Thyroid gland (tissue), 4 donors: ENCODE data around the gene ADNP. TPM values are rescaled to one million over a fixed set of nuclear protein-coding genes. Genes with fewer than 3 reads are reported as not detected.
"Not testable (repeated sequence)": the region's sequence is repeated elsewhere in the genome, so short reads cannot be mapped to it uniquely, and the experiment has no call there.

Experiments
- DNase-seq, 2 donors: peaks; one replicate each; pipeline ENCODE4 v3.0.0-alpha.2; 2019
- H3K27ac ChIP-seq, 3 donors: fragments of 200-600 bp; sonication (generic); 1 replicate in 2 of 3; 2 replicates in 1 of 3; pipeline ENCODE4 v1.5.1; 2016 to 2019; ENCODE audit warnings: mild to moderate bottlenecking in 1 of 3, moderate library complexity in 1 of 3
- H3K27me3 ChIP-seq: fragments of 200-600 bp; sonication (generic); one replicate; pipeline ENCODE4 v1.5.1; 2019
- H3K36me3 ChIP-seq, 2 donors: fragments of 200-600 bp; sonication (generic); one replicate each; pipeline ENCODE4 v1.5.1; 2016 to 2019
- H3K4me1 ChIP-seq, 2 donors: fragments of 200-600 bp; sonication (generic); one replicate each; pipeline ENCODE4 v1.5.1; 2017 to 2019
- H3K4me3 ChIP-seq, 3 donors: fragments of 200-600 bp; sonication (generic); replicated peaks in 1 of 3; 1 replicate in 2 of 3; 2 replicates in 1 of 3; pipeline ENCODE4 v1.5.1; 2016; ENCODE audit warnings: mild to moderate bottlenecking in 1 of 3
- H3K9me3 ChIP-seq: fragments of 200-600 bp; sonication (generic); one replicate; pipeline ENCODE4 v1.5.1; 2017
- POLR2A ChIP-seq, 2 donors: fragments of 450-650 bp; IDR thresholded peaks; one replicate each; pipeline ENCODE4 v1.6.1; 2017; ENCODE audit warnings: antibody characterized with exemption in 2 of 2, mild to moderate bottlenecking in 2 of 2, moderate library complexity in 1 of 2
- WGBS, 2 donors: methylation state at CpG; one replicate each; pipeline ENCODE4 v1.1.5; 2017; 5-methylcytosine and 5-hydroxymethylcytosine counted together
- intact Hi-C: fragments of 100-400 bp; cut with DNase I; formaldehyde crosslinking; loops from one replicate; pipeline ENCODE4 v1.15.1; 2023
- total RNA-seq, 4 donors: library from RNA; depleted of rRNA; stranded (reverse); fragments of >200 nt; gene quantifications; one replicate each; pipeline ENCODE4 v1.2.3, GENCODE V29; 2016
- TF ChIP-seq, protein P1 (sequence below), 6 experiments: fragments of 200-600 bp in 3 of 6; fragments of 450-650 bp in 3 of 6; sonication (generic) in 3 of 6; IDR thresholded peaks; one replicate each; pipeline ENCODE4 v1.5.1; 2016 to 2019; ENCODE audit warnings: antibody characterized with exemption in 6 of 6, mild to moderate bottlenecking in 2 of 6, inconsistent platforms in 1 of 6, moderate library complexity in 1 of 6

Gene ADNP
- 10 to 100 TPM; 55.5 to 68.9 (median 63.5) TPM for total RNA-seq

DNA sequence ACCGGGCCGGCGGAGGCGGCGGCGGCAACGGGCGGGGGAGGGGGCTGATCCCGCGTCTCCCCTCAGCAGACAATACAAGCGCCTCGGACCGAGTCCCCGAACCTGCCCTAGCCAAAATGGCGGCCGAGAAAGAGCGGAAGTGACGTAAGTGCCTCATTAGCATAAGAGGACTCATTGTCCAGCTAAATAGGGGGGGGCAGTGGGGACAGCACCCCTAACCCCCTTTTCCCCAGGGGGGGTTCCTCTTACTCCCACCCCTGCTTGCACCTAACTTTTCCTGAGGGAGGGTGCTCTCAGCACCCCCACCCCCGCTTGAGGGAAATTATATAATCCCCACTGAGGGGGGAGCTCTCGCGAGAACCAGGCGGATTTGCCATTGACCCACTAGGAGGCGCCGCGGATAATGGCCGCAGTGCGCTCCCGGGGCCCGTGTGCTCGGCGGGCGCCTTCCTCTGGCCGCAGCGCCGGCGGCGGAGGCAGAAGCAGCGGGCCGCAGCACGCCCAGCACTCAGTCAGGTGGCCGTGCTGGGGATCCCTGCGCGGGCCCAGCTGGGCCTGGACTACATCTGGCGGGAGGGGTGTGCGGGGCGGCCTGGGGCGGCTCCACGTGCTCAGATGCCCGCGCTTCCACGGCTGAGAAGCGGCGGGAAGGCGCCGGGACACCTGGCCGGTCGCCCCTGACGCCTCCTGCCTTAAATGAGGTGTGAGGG, at the start of gene ADNP:
TSS of gene ADNP (minus strand) at position 132 of the 710 bp plus-strand sequence. CDS start 27,441 bp downstream, outside the sequence.
- H3K4me3 ChIP-seq, result peak within 1 kb of the TSS in 2 of 3 donors; percentile 84 to 85
- intact Hi-C loops, result loop anchor here (2.0 kb wide), 1 partner anchor 27 kb away; the partner anchor contains the start of genes DPM1 and MOCS3
- TF ChIP-seq, protein P1, sequence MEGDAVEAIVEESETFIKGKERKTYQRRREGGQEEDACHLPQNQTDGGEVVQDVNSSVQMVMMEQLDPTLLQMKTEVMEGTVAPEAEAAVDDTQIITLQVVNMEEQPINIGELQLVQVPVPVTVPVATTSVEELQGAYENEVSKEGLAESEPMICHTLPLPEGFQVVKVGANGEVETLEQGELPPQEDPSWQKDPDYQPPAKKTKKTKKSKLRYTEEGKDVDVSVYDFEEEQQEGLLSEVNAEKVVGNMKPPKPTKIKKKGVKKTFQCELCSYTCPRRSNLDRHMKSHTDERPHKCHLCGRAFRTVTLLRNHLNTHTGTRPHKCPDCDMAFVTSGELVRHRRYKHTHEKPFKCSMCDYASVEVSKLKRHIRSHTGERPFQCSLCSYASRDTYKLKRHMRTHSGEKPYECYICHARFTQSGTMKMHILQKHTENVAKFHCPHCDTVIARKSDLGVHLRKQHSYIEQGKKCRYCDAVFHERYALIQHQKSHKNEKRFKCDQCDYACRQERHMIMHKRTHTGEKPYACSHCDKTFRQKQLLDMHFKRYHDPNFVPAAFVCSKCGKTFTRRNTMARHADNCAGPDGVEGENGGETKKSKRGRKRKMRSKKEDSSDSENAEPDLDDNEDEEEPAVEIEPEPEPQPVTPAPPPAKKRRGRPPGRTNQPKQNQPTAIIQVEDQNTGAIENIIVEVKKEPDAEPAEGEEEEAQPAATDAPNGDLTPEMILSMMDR (IDR thresholded peaks at IDR 0.05), result peak; percentile 35 to 77 (median 62)
- peak in 1 of 2 donors; percentile 84 for TF ChIP-seq POLR2A (IDR thresholded peaks at IDR 0.05)
- no peaks in the 10 kb centered on the region for H3K9me3 ChIP-seq
- H3K4me1 ChIP-seq, result peaks cover 20% of the 10 kb centered on the region in 2 donors
- H3K27me3 ChIP-seq, result no peaks in the 10 kb centered on the region
- H3K27ac ChIP-seq, result peak within 1 kb of the TSS; percentile 97 to 99 (median 97)
- 0 to 9% methylated on average over 9 to 21 of the region's 58 CpGs for WGBS, 2 donors
- H3K36me3 ChIP-seq, result peaks cover 7 to 14% of the 10 kb centered on the region in 2 donors
- DNase-seq, result peak; percentile 90 to 91

GRCh38 chr20:50980071-50980681, 48.9 kb upstream of the ADNP start:
- H3K27ac ChIP-seq, result no peak overlapping the region
- intact Hi-C loops, result no loop called here
- no peaks in the 10 kb centered on the region for H3K4me1 ChIP-seq
- TF ChIP-seq POLR2A (IDR thresholded peaks at IDR 0.05), result no peak
- TF ChIP-seq, protein P1 (IDR thresholded peaks at IDR 0.05), result no peak
- H3K9me3 ChIP-seq, result no peaks in the 10 kb centered on the region
- no peak for DNase-seq
- H3K4me3 ChIP-seq, result no peak overlapping the region
- no peaks in the 10 kb centered on the region for H3K36me3 ChIP-seq
- 59 to 79% methylated on average over 8 of the region's 8 CpGs for WGBS, 2 donors
- H3K27me3 ChIP-seq, result no peaks in the 10 kb centered on the region

DNA sequence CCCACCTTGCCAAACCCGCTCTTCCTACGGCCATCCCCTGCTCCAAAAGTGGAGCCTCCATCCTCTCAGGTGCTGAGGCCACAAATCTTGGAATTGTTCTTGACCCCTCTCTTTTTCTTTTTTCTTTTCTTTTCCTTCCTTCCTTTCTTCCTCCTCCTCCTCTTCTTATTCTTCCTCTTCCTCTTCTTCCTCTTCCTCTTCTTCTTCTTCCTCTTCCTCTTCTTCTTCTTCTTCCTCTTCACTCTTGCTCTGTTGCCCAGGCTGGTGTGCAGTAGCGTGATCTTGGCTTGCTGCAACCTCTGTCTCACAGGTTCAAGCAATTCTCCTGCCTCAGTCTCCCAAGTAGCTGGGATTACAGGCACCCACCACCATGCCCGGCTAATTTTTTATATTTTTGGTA, 47.3 kb upstream of the ADNP start:
- H3K36me3 ChIP-seq, H3K27me3 ChIP-seq, DNase-seq, H3K4me1 ChIP-seq, H3K9me3 ChIP-seq, H3K4me3 ChIP-seq, intact Hi-C loops, H3K27ac ChIP-seq: not testable (repeated sequence)
- WGBS, 2 donors, result 88 to 91% methylated on average over 4 of the region's 4 CpGs

GRCh38 chr20:50977066-50978021, 46.1 kb upstream of the ADNP start:
- no peak for DNase-seq
- Histone ChIP-seq H3K27me3 (no peaks in the 10 kb centered on the region), H3K27ac (no peak overlapping the region), H3K4me1 (no peaks in the 10 kb centered on the region), H3K9me3 (no peaks in the 10 kb centered on the region), H3K4me3 (no peak overlapping the region), H3K36me3 (no peaks in the 10 kb centered on the region)
- TF ChIP-seq, protein P1 (IDR thresholded peaks at IDR 0.05), result no peak
- TF ChIP-seq POLR2A (IDR thresholded peaks at IDR 0.05), result no peak
- intact Hi-C loops, result no loop called here
- WGBS, 2 donors, result 64 to 66% methylated on average over 20 of the region's 20 CpGs

DNA sequence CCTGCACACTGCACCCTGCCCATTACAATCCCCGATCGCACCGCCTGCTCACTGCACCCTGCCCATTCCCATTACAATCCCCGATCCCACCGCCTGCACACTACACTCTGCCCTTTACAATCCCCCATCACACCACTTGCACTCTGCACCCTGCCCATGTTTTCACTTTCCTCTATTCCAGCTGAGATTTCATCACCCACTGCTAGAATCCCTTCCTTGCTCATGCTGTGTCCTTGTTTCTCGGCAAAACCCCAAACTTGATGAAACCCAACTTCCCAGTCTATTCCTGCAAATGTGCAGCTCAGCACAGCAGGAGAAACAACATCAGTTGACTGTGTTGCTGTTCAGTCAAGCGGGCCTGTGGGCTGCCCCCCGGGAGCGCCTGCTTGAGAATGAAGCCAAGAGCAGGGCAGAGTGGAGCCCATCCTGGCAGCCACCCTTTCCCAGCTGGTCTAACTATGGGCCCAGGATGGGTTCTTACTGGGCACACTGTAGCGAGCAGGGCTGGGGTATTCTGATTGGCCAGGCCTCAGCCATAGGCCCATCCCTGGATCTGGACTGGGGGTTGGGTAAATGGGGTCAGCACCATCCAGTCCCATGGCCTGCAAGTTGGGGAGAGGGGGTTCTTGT, 44.6 kb upstream of the ADNP start:
- no peaks in the 10 kb centered on the region for H3K4me1 ChIP-seq
- no peaks in the 10 kb centered on the region for H3K36me3 ChIP-seq
- intact Hi-C loops, result no loop called here
- H3K27me3 ChIP-seq, result no peaks in the 10 kb centered on the region
- no peak for DNase-seq
- WGBS, 2 donors, result 76 to 83% methylated on average over 10 of the region's 10 CpGs
- H3K9me3 ChIP-seq, result no peaks in the 10 kb centered on the region
- H3K27ac ChIP-seq, result no peak overlapping the region
- TF ChIP-seq POLR2A (IDR thresholded peaks at IDR 0.05), result no peak
- TF ChIP-seq, protein P1 (IDR thresholded peaks at IDR 0.05), result no peak
- no peak overlapping the region for H3K4me3 ChIP-seq
